Esophagus muscularis mucosa (tissue), 4 donors: ENCODE measurements around the gene CCDC51. TPM values are rescaled to one million over a fixed set of nuclear protein-coding genes. Genes with fewer than 3 reads are reported as not detected.

ENCODE experiments used
- DNase-seq: peaks from one replicate; pipeline ENCODE4 v3.0.0-alpha.2; 2017; ENCODE audit errors: extremely low spot score
- H3K27ac ChIP-seq, 4 donors: fragments of 200-600 bp; sonication (generic); replicated peaks in 1 of 4; 1 replicate in 3 of 4; 2 replicates in 1 of 4; pipeline ENCODE4 v1.5.1; 2016 to 2019; ENCODE audit warnings: mild to moderate bottlenecking in 1 of 4
- H3K27me3 ChIP-seq, 4 donors: fragments of 200-600 bp; sonication (generic); one replicate each; pipeline versions ENCODE4 v1.5.1 to v1.6.0; 2016 to 2019
- H3K36me3 ChIP-seq, 4 donors: fragments of 200-600 bp; sonication (generic); one replicate each; pipeline ENCODE4 v1.5.1; 2016 to 2019
- H3K4me1 ChIP-seq, 4 donors: fragments of 200-600 bp; sonication (generic); one replicate each; pipeline ENCODE4 v1.5.1; 2016 to 2019
- H3K4me3 ChIP-seq, 4 donors: fragments of 200-600 bp; sonication (generic); 1 replicate in 2 of 4; 2 replicates in 2 of 4; pipeline ENCODE4 v1.5.1; 2016 to 2019; ENCODE audit warnings: mild to moderate bottlenecking in 4 of 4, moderate library complexity in 1 of 4
- H3K9me3 ChIP-seq, 4 donors: fragments of 200-600 bp; sonication (generic); 1 replicate in 3 of 4; 2 replicates in 1 of 4; pipeline ENCODE4 v1.5.1; 2016 to 2019
- CTCF ChIP-seq, 3 experiments: fragments of 200-600 bp in 2 of 3; fragments of 450-650 bp in 1 of 3; sonication (generic) in 2 of 3; IDR thresholded peaks; one replicate each; pipeline ENCODE4 v1.5.1; 2017 to 2019; ENCODE audit warnings: antibody characterized with exemption in 3 of 3, mild to moderate bottlenecking in 2 of 3, moderate library complexity in 1 of 3
- EP300 ChIP-seq: sonication (generic); formaldehyde crosslinking; IDR thresholded peaks from one replicate; pipeline ENCODE4 v1.6.1; 2017; ENCODE audit warnings: antibody characterized with exemption
- POLR2A ChIP-seq: fragments of 450-650 bp; IDR thresholded peaks from one replicate; pipeline ENCODE4 v1.6.1; 2017; ENCODE audit warnings: antibody characterized with exemption, moderate library complexity, mild to moderate bottlenecking, low read depth
- POLR2AphosphoS5 ChIP-seq, 2 donors: sonication (generic); formaldehyde crosslinking; IDR thresholded peaks; one replicate each; pipeline ENCODE4 v1.6.1; 2017; ENCODE audit warnings: antibody characterized with exemption in 2 of 2
- WGBS: methylation state at CpG from one replicate; pipeline ENCODE4 v1.1.5; 2018; 5-methylcytosine and 5-hydroxymethylcytosine counted together
- intact Hi-C: fragments of 100-400 bp; cut with DNase I; formaldehyde crosslinking; loops from one replicate; pipeline ENCODE4 v1.15.1; 2023
- total RNA-seq, 4 donors: library from RNA; depleted of rRNA; stranded (reverse); fragments of >200 nt; gene quantifications; one replicate each; pipeline versions ENCODE4 v1.1.0 to v1.2.1, GENCODE V29; 2016

CCDC51 gene
- total RNA-seq, 4 donors from 2014 or later: 15.6 to 26.6 (median 23.0) TPM

GRCh38 chr3:48423241-48423882, 16.6 kb downstream of the CCDC51 start:
- Histone ChIP-seq H3K9me3 (no peaks in the 10 kb centered on the region), H3K36me3 (peaks cover 22 to 60% (median 41%) of the 10 kb centered on the region in 4 donors), H3K4me1 (peaks cover 45 to 76% (median 68%) of the 10 kb centered on the region in 4 donors), H3K27me3 (no peaks in the 10 kb centered on the region), H3K27ac (peak overlapping the region in 1 of 4 donors; percentile 98), H3K4me3 (no peak overlapping the region)
- no peak for DNase-seq
- WGBS: 79% methylated on average over 18 of the region's 25 CpGs
- TF ChIP-seq EP300 (no peak), POLR2A (no peak), CTCF (IDR thresholded peaks at IDR 0.05) (no peak), POLR2AphosphoS5 (IDR thresholded peaks at IDR 0.05) (no peak)
- intact Hi-C loops: no loop called here

- intact Hi-C loops: no loop called here
- TF ChIP-seq EP300 (no peak), POLR2A (no peak), CTCF (IDR thresholded peaks at IDR 0.05) (no peak), POLR2AphosphoS5 (IDR thresholded peaks at IDR 0.05) (no peak)
- peaks cover 25 to 67% (median 47%) of the 10 kb centered on the region in 4 donors for H3K36me3 ChIP-seq
- WGBS: 82% methylated on average over 8 of the region's 8 CpGs
- DNase-seq: no peak
- peaks cover 38 to 69% (median 61%) of the 10 kb centered on the region in 4 donors for H3K4me1 ChIP-seq
- H3K27me3 ChIP-seq: no peaks in the 10 kb centered on the region
- H3K4me3 ChIP-seq: no peak overlapping the region
- H3K27ac ChIP-seq: peak overlapping the region in 1 of 4 donors; percentile 98
- H3K9me3 ChIP-seq: no peaks in the 10 kb centered on the region
Observed at GRCh38 chr3:48422681-48423080, 17.2 kb downstream of the CCDC51 start.

GRCh38 chr3:48422272-48422671, 17.6 kb downstream of the CCDC51 start:
- Histone ChIP-seq H3K4me1 (peaks cover 34 to 65% (median 57%) of the 10 kb centered on the region in 4 donors), H3K27me3 (no peaks in the 10 kb centered on the region), H3K27ac (peak overlapping the region in 1 of 4 donors; percentile 98), H3K36me3 (peaks cover 28 to 71% (median 51%) of the 10 kb centered on the region in 4 donors), H3K9me3 (no peaks in the 10 kb centered on the region), H3K4me3 (no peak overlapping the region)
- intact Hi-C loops: no loop called here
- DNase-seq: no peak
- TF ChIP-seq CTCF (IDR thresholded peaks at IDR 0.05) (no peak), POLR2AphosphoS5 (IDR thresholded peaks at IDR 0.05) (no peak), POLR2A (no peak), EP300 (no peak)
- WGBS: 80% methylated on average over 3 of the region's 3 CpGs

- no peak for DNase-seq
- H3K27ac ChIP-seq: no peak overlapping the region
- H3K9me3 ChIP-seq: no peaks in the 10 kb centered on the region
- 88% methylated on average over 14 of the region's 14 CpGs for WGBS
- no peaks in the 10 kb centered on the region for H3K27me3 ChIP-seq
- TF ChIP-seq POLR2AphosphoS5 (IDR thresholded peaks at IDR 0.05) (no peak), EP300 (no peak), CTCF (IDR thresholded peaks at IDR 0.05) (no peak), POLR2A (no peak)
- peaks cover 45 to 88% (median 69%) of the 10 kb centered on the region in 4 donors for H3K36me3 ChIP-seq
- H3K4me1 ChIP-seq: peaks cover 18 to 48% (median 40%) of the 10 kb centered on the region in 4 donors
- intact Hi-C loops: no loop called here
- no peak overlapping the region for H3K4me3 ChIP-seq
Observed at GRCh38 chr3:48420561-48420960, 19.4 kb downstream of the CCDC51 start.
